ENCODE measurements around the gene TNNT1. TPM values are rescaled to one million over a fixed set of nuclear protein-coding genes. Genes with fewer than 3 reads are reported as not detected.
"Not testable (repeated sequence)": the region's sequence is repeated elsewhere in the genome, so short reads cannot be mapped to it uniquely, and the experiment has no call there.

Gene TNNT1
- polyA plus RNA-seq, 1 experiment, result 3.3 TPM

DNA sequence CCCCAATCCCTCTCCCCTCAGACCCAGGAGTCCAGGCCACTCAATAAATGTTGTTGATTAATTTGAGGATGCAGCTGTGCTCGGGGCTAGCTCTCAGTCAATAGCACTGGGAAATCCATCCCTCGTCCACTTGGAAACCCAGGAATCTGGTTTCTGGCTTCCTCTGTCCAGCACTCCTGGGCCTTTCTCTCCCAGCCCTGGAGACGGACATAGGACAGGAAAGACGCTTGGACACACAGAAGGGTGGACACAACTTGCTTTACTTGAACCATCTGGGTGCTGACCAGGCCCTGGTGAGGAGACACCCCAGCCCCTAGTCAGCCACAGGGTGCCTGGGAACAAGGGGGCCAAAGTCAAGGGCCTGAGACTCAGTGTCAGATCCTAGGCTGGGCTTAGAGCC lies 9.4 kb upstream of the TNNT1 start:
- POLR2A ChIA-PET, result interaction anchor here (0.8 kb wide), 1 partner anchor 210 kb away, joined by 3 read pairs; no protein-coding TSS in a partner anchor
- Histone ChIP-seq H3K27ac (ENCODE audit: low read depth, low read length) (no peak overlapping the region), H3K4me3 (ENCODE audit: low read depth, low read length) (no peak overlapping the region), H3K9me3 (ENCODE audit: control insufficient read depth, insufficient read depth, low read length) (peaks cover 17% of the 10 kb centered on the region; the same call in 1 of the 2 replicates), H3K27me3 (ENCODE audit: control insufficient read depth, insufficient read depth, low read length) (peaks cover 36% of the 10 kb centered on the region)
- CTCF ChIA-PET, result no interaction called here
- no peak for DNase-seq (ENCODE audit: low read depth, low spot score)
- TF ChIP-seq CTCF (IDR thresholded peaks at IDR 0.05; ENCODE audit: low read depth, low read length), result no peak

- ChIA-PET CTCF (no interaction called here), POLR2A (interaction anchor here (0.8 kb wide), 1 partner anchor 211 kb away, joined by 3 read pairs; no protein-coding TSS in a partner anchor)
- Histone ChIP-seq H3K27me3 (ENCODE audit: control insufficient read depth, insufficient read depth, low read length) (peaks cover 36% of the 10 kb centered on the region), H3K9me3 (ENCODE audit: control insufficient read depth, insufficient read depth, low read length) (peaks cover 17% of the 10 kb centered on the region; the same call in 1 of the 2 replicates), H3K27ac (ENCODE audit: low read depth, low read length) (no peak within 1 kb of the TSS), H3K4me3 (ENCODE audit: low read depth, low read length) (no peak within 1 kb of the TSS)
- DNase-seq (ENCODE audit: low read depth, low spot score), result no peak
- TF ChIP-seq CTCF (IDR thresholded peaks at IDR 0.05; ENCODE audit: low read depth, low read length), result no peak
Measured at GRCh38 chr19:55157064-55157908, 8.3 kb upstream of the TNNT1 start, which contains the start of gene TNNI3. TSS of gene TNNI3 (minus strand) at chr19:55157732. CDS start at chr19:55157589, 143 bp downstream.

DNA sequence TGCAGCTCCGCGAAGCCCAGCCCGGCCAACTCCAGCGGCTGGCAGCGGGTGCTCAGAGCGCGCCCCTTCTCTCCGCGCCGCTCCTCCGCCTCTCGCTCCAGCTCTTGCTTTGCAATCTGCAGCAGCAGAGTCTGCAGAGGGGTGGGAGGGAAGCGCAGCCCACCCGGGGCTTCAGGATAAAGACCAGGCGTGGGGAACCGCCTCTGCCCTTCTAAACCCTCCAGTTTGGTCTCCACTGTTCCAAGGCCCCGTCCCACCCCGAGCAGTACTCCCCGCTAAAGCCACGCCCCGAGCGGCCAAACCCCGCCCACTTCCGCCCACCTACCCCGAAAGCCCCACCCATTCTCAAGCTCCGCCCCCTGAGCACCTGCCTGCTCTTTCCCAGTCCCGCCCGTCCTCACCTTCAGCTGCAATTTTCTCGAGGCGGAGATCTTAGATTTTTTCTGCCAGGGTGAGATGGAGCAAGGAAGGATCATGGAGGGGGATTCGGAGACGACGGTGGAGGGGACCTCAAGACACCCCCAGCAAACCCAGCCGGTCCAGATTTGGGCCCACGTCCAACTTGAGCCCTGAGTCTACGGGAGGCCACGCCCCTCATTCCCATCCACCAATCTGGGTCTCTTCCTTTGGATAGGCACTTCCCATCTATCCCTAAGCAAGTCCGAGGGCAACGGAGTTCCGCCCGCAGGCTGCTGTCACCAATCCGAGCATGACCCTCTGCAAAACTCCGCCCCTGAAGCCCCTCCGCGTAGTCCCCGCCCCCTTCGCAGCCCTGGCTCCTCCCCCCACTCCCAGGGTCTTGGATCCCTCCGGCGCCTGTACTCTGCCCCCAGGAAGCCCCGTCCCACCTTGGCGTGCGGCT lies 7.4 kb upstream of the TNNT1 start:
- POLR2A ChIA-PET, result interaction anchor here (0.6 kb wide), 1 partner anchor 136 kb away, joined by 3 read pairs; no protein-coding TSS in a partner anchor
- Histone ChIP-seq H3K27me3 (ENCODE audit: control insufficient read depth, insufficient read depth, low read length) (peaks cover 28% of the 10 kb centered on the region), H3K4me3 (ENCODE audit: low read depth, low read length) (0 out of 2 replicates have a peak overlapping the region, but pooled peaks have one; percentile 10), H3K9me3 (ENCODE audit: control insufficient read depth, insufficient read depth, low read length) (peaks cover 20% of the 10 kb centered on the region; the same call in 1 of the 2 replicates), H3K27ac (ENCODE audit: low read depth, low read length) (no peak overlapping the region)
- CTCF ChIA-PET, result no interaction called here
- TF ChIP-seq CTCF (IDR thresholded peaks at IDR 0.05; ENCODE audit: low read depth, low read length), result no peak
- DNase-seq (ENCODE audit: low read depth, low spot score), result no peak

- H3K27ac ChIP-seq (ENCODE audit: low read depth, low read length); DNase-seq (ENCODE audit: low read depth, low spot score); H3K4me3 ChIP-seq (ENCODE audit: low read depth, low read length); CTCF ChIA-PET; POLR2A ChIA-PET: not testable (repeated sequence)
- Histone ChIP-seq H3K9me3 (ENCODE audit: control insufficient read depth, insufficient read depth, low read length) (peaks cover 20% of the 10 kb centered on the region; the same call in 1 of the 2 replicates), H3K27me3 (ENCODE audit: control insufficient read depth, insufficient read depth, low read length) (peaks cover 22% of the 10 kb centered on the region)
Measured at GRCh38 chr19:55155784-55156183, 6.8 kb upstream of the TNNT1 start.

DNA sequence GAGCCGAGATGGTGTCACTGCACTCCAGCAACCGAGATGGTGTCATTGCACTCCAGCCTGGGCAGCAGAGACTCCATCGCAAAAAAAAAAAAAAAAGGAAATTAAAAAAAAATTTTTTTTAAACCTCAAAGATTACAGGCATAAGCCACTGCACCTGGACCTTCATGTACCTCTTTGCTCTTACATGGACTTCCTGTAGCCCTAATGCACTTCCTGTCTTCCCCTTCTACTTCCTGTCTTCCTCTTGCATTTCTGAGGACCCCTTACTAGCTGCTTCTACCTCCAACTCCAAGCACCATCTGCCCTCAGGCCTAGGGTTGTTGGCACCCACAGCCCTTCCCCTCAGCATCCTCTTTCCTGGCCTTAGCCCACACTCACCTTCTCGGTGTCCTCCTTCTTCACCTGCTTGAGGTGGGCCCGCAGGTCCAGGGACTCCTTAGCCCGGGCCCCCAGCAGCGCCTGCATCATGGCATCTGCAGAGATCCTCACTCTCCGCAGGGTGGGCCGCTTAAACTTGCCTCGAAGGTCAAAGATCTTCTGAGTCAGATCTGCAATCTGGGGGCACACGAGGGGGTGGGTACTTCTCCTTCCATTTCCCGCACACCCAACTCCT lies 4.8 kb upstream of the TNNT1 start:
- POLR2A ChIA-PET, result interaction anchor here (0.7 kb wide), 1 partner anchor 185 kb away, joined by 5 read pairs; no protein-coding TSS in a partner anchor
- CTCF ChIA-PET, result no interaction called here
- H3K27me3 ChIP-seq (ENCODE audit: control insufficient read depth, insufficient read depth, low read length), result peaks cover 34% of the 10 kb centered on the region

More for the DNA sequence above, 4.8 kb upstream of the TNNT1 start:
- no peak overlapping the region for H3K27ac ChIP-seq (ENCODE audit: low read depth, low read length)
- H3K9me3 ChIP-seq (ENCODE audit: control insufficient read depth, insufficient read depth, low read length), result peaks cover 18% of the 10 kb centered on the region; the same call in 1 of the 2 replicates
- no peak for TF ChIP-seq CTCF (IDR thresholded peaks at IDR 0.05; ENCODE audit: low read depth, low read length)
- no peak for DNase-seq (ENCODE audit: low read depth, low spot score)
- H3K4me3 ChIP-seq (ENCODE audit: low read depth, low read length), result no peak overlapping the region

All from AG04450 (cell line).